GM18867 (cell line): ENCODE data around the gene GRK5.

Experiments used
- ATAC-seq: cut with Tn5 transposase; IDR thresholded peaks from one replicate; pipeline ENCODE4 v1.9.1; 2021; ENCODE audit warnings: mild to moderate bottlenecking, moderate library complexity; ENCODE audit not compliant: unreplicated experiment

Gene GRK5

GRCh38 chr10:119197921-119198320, 9.4 kb upstream of the GRK5 start:
- no peak for ATAC-seq

DNA sequence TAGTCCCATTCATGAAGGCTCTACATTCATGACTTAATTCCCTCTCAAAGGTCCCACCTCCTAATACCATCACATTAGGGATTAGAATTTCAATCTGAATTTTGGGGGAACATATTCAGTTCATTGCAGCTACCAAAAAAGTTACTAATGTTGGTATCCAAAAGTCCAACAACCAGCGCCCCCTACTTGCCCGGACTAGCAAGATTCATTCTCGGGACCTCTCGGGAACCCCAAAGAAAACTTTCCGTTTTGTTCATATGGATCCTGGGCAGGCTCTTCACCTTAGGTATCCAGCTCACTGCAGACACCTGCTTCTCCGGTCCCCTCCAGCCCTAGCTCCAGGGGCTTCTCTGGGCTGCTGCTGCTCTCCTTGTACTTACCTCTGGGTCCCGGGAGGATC, 8.9 kb upstream of the GRK5 start:
- ATAC-seq = no peak

GRCh38 chr10:119199231-119199992, 8.0 kb upstream of the GRK5 start:
- peak; percentile 65 for ATAC-seq

- ATAC-seq = no peak
Observed at GRCh38 chr10:119201233-119201632, 6.1 kb upstream of the GRK5 start.

GRCh38 chr10:119203006-119203405, 4.4 kb upstream of the GRK5 start:
- no peak for ATAC-seq

GRCh38 chr10:119205894-119206602, 1.3 kb upstream of the GRK5 start:
- no peak for ATAC-seq

GRCh38 chr10:119206603-119207365, 587 bp upstream of the GRK5 start:
- peak; percentile 60 for ATAC-seq

DNA sequence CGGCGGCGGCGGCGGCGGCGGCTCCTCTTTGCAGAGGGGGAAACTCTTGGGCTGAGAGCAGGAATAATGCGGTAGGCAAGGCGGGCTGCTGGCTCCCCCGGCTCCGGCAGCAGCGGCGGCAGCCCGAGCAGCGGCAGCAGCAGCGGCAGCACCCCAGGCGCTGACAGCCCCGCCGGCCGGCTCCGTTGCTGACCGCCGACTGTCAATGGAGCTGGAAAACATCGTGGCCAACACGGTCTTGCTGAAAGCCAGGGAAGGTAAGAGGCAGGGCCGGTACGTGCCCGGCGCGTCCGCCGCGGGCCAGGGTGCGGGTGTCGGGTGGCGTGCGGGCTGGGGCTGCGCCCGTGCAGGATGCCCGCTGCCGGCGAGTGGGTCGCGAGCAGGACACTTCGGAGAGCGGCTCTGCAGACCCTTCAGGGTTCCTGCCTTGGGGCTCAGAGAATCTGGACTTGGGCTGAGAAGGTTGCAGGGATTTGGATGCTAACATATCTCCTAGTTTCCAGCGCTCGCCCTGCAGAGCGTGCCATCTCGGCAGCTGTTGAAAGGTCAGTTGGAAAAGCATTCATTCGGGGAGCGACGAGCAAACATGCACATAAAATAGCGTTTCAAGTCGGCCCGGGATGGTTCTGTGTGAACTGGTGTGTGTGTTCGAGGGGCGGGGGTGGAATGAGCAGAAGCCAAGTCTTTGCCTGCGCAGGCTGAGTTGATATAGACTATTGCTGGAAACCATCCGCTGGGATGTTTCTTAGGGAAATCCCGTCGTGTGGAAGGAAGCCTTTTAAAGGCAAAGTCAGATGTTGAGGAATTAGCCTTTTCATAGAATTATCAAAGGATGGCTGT, 562 bp downstream of the GRK5 start:
- ATAC-seq = peak; percentile 2

- ATAC-seq = no peak
Observed at GRCh38 chr10:119208553-119208940, 1.2 kb downstream of the GRK5 start.

- ATAC-seq = no peak
Observed at GRCh38 chr10:119209035-119209735, 1.8 kb downstream of the GRK5 start.

DNA sequence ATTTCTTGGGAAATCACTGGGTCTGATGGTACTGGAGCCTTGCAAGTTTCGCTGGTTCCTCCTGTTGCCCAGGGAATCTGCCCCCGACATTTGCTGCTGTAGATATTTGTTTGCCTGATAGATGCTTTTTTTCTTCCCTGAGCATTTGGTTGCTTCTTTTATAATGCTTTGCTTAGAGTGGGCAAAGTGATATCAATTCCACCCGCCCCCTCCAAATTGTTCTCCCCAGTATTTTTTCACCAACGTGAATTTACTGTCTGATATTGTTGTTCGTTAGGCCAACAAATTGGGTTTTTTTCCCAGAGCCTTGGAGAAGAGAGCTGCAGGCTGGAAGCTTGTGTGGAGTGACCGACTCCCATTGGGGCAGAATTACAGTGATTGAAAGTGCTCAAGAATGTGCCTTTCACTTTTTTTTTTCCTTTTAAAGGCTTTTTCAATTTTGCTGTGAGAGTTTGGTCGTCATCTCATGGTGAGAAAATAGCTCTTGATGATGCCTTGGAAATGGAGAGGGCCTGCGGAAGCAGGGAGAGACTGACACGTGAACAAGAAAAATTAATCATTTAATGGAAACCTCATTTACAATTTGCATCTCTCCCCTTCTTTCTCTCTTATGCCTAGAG, 2.5 kb downstream of the GRK5 start:
- ATAC-seq = no peak

DNA sequence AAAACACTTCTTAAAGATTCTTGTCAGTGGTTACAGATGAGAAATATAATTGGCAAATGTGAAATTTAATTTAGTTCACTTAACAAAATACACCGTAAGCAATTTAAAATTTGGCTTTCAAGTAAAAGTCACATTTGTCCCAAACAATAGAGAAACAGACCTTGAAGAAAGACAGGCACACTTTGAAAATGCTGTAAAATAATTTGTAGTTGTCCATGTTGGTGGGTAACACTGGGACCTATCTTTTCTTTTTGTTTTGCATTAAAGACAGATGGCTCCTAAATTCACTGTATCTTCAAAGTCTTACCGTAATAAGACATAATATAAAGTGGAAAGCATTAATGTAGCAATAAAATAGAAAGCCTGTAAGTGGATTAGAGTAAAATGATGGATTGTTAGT, 3.3 kb downstream of the GRK5 start:
- no peak for ATAC-seq

- no peak for ATAC-seq
Observed at GRCh38 chr10:119211176-119211575, 3.8 kb downstream of the GRK5 start.

DNA sequence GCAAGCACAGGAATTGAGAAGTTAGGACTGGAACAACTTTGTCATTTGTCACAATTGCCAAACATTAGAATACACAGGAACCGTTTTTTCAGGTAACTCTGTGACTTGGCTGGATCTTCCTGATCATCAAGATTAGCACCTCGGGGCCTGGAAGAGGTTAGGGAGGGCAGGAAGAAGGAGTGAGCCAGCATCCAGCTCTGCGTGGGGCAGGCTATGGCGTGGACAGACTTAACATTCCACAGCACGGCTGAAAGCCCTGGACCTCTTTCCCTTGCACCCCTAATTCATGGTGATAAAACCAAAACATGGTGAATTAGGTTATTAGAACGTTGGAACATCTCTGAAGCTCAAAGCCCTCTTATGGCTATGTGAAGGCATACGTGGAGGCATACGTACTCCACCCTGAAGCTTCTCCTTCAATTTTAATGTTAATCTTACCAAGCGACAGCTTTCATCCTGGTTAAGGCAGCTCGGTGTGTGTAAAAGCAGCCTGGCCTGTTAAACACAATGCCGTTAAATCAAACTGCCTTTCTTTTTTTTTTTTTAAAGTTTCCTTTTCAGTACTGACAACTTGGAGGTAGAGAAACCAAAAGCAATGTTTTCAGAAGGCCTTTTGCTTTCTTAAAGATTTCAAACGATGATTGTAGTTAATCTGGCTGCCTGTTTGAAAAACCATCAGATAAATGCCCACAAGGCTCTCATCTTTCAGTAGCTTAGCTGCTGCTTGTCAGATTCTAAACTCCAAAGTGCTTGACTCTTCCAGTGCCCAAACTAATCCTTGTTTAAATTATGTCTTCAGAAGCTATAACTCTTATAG, 4.5 kb downstream of the GRK5 start:
- no peak for ATAC-seq

DNA sequence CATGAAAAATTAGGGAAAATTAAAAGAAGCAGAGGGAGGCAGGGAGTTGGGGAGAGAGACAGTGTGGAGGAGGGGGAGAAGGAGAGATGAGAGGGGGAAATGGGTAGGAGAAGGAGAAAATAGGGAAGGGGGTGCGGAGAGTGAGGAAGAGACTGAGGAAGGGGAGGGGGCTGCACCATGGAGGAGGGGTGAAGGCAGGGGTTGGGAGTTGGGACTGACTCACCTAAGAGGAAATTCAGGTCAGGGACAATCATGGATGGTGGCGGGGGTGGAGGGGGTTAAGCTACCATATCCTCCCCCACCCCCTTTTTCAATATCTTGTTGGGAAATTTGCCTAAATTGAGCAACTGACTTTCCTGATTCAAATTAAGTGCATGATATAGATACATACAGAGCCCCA, 8.0 kb downstream of the GRK5 start:
- no peak for ATAC-seq

GRCh38 chr10:119216127-119216526, 8.8 kb downstream of the GRK5 start:
- no peak for ATAC-seq

- no peak for ATAC-seq
Observed at GRCh38 chr10:119217401-119217800, 10.0 kb downstream of the GRK5 start.

DNA sequence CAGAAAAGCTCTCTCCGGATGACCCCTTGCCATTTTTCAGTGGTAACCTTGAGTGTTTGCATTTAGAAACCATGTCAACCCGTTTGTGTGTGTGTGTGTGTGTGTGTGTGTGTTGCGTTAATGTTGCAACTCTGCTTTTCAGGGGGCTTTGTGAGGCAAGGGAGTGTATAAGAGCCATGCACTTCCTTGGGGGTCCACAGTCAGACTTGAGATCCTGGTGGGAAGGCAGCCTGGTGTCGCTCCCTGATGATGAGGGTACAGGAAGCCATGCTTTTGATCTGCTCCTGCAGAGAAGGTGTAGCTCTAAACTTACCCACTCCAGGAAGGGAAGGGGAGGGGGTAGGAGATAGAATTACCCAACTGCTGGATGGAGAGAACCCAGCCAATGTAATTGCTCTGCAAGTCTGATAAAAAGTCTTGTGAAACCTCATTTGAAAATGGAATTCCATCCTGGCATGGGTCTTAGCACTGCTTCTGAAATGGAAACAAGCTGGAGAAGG, 10.7 kb downstream of the GRK5 start:
- ATAC-seq = no peak

DNA sequence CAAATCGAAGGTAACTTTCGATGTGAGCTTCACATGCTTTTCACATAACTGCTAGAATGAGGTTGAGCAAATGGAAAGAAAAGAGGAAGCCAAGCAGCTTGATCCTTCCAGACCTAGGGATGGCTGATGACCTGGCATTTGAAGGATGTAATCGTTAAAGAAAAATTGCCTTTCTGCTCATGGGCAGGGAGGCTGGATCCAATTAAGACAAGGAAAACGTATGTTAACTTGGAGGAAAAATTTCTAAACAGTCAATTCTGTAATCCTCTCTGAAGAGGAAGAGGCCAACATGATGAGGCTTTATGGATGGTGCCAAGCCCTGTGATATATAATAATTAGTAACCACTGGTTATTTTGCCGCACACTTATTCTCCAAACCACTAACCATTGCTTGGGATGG, 12.5 kb downstream of the GRK5 start:
- no peak for ATAC-seq
